Suppressor macrophage treated with lipopolysaccharide for 4 hours (primary cell): ENCODE data around the gene TLE4.

Experiments
- DNase-seq: peaks from one replicate; pipeline ENCODE4 v3.0.0-alpha.2; 2020

Gene TLE4

GRCh38 chr9:79694208-79694607 is 122.4 kb downstream of the TLE4 start:
- DNase-seq = no peak

GRCh38 chr9:79694676-79695400 is 123.1 kb downstream of the TLE4 start:
- DNase-seq = no peak

- no peak for DNase-seq
Observed at GRCh38 chr9:79695531-79696175, 123.9 kb downstream of the TLE4 start.

- peak; percentile 46 for DNase-seq
Observed at GRCh38 chr9:79698967-79699366, 127.2 kb downstream of the TLE4 start.

GRCh38 chr9:79699479-79699878 is 127.7 kb downstream of the TLE4 start:
- DNase-seq = no peak

GRCh38 chr9:79700607-79701360 is 129.0 kb downstream of the TLE4 start:
- no peak for DNase-seq

GRCh38 chr9:79701651-79702050 is 129.9 kb downstream of the TLE4 start:
- DNase-seq = peak; percentile 86

GRCh38 chr9:79705704-79706103 is 133.9 kb downstream of the TLE4 start:
- DNase-seq = no peak

- DNase-seq = no peak
Observed at GRCh38 chr9:79706512-79706911, 134.7 kb downstream of the TLE4 start.

- DNase-seq = no peak
Observed at GRCh38 chr9:79707589-79707988, 135.8 kb downstream of the TLE4 start.

GRCh38 chr9:79708541-79708940 is 136.8 kb downstream of the TLE4 start:
- no peak for DNase-seq

GRCh38 chr9:79709743-79710674 is 138.2 kb downstream of the TLE4 start:
- DNase-seq = no peak

GRCh38 chr9:79711874-79712273 is 140.1 kb downstream of the TLE4 start:
- no peak for DNase-seq

GRCh38 chr9:79719021-79719420 is 147.3 kb downstream of the TLE4 start:
- DNase-seq = no peak

GRCh38 chr9:79719989-79720388 is 148.2 kb downstream of the TLE4 start:
- no peak for DNase-seq

GRCh38 chr9:79731171-79731890 is 159.6 kb downstream of the TLE4 start:
- no peak for DNase-seq

- DNase-seq = no peak
Observed at GRCh38 chr9:79735023-79735779, 163.4 kb downstream of the TLE4 start.

- no peak for DNase-seq
Observed at GRCh38 chr9:79736051-79736450, 164.3 kb downstream of the TLE4 start.

- no peak for DNase-seq
Observed at GRCh38 chr9:79741381-79741780, 169.6 kb downstream of the TLE4 start.

- DNase-seq = no peak
Observed at GRCh38 chr9:79742110-79742721, 170.5 kb downstream of the TLE4 start.

- no peak for DNase-seq
Observed at GRCh38 chr9:79744521-79744920, 172.8 kb downstream of the TLE4 start.
